Esophagus (tissue), 2 donors: ENCODE results near the gene PSMD7. TPM values are rescaled to one million over a fixed set of nuclear protein-coding genes. Genes with fewer than 3 reads are reported as not detected.

Experiments used
- H3K27ac ChIP-seq, 2 donors: one replicate each; pipeline ENCODE4 v1.5.1; 2013; ENCODE audit warnings: low read depth in 2 of 2, mild to moderate bottlenecking in 2 of 2, inconsistent platforms in 1 of 2, low read length in 1 of 2, moderate library complexity in 1 of 2
- H3K27me3 ChIP-seq, 2 donors: one replicate each; pipeline ENCODE4 v1.6.1; 2013; ENCODE audit warnings: low read length in 2 of 2, control low read depth in 1 of 2, mild to moderate bottlenecking in 1 of 2; ENCODE audit not compliant: insufficient read depth in 2 of 2, control insufficient read depth in 1 of 2
- H3K36me3 ChIP-seq, 2 donors: one replicate each; pipeline ENCODE4 v1.6.1; 2013; ENCODE audit warnings: low read length in 1 of 2; ENCODE audit not compliant: control insufficient read depth in 2 of 2, insufficient read depth in 2 of 2
- H3K4me1 ChIP-seq, 2 donors: one replicate each; pipeline ENCODE4 v1.6.1; 2013; ENCODE audit warnings: low read length in 1 of 2; ENCODE audit not compliant: control insufficient read depth in 2 of 2, insufficient read depth in 2 of 2
- H3K4me3 ChIP-seq, 2 donors: one replicate each; pipeline ENCODE4 v1.5.1; 2013; ENCODE audit warnings: low read length in 2 of 2, mild to moderate bottlenecking in 2 of 2, low read depth in 1 of 2, moderate library complexity in 1 of 2
- H3K9me3 ChIP-seq, 2 donors: one replicate each; pipeline ENCODE4 v1.6.1; 2013; ENCODE audit warnings: mild to moderate bottlenecking in 2 of 2, low read depth in 1 of 2, low read length in 1 of 2, moderate library complexity in 1 of 2; ENCODE audit not compliant: control insufficient read depth in 2 of 2, insufficient read depth in 1 of 2
- WGBS, 2 donors: extraction: QIAGEN DNeasy Blood & Tissue Kit; methylation state at CpG; one replicate each; pipeline ENCODE4 v1.1.7; 2013; 5-methylcytosine and 5-hydroxymethylcytosine counted together
- polyA plus RNA-seq, 2 donors: library from polyadenylated mRNA; stranded (reverse); fragments of 200-250 nt; gene quantifications; one replicate each; pipeline ENCODE4 v1.2.3, GENCODE V29; 2013
- donor health status: healthy with polysubstance abuse.
- donor health status: Bipolar disorder and iron deficiency.

The PSMD7 gene
- polyA plus RNA-seq, 2 donors: 29.8 to 84.2 TPM

DNA sequence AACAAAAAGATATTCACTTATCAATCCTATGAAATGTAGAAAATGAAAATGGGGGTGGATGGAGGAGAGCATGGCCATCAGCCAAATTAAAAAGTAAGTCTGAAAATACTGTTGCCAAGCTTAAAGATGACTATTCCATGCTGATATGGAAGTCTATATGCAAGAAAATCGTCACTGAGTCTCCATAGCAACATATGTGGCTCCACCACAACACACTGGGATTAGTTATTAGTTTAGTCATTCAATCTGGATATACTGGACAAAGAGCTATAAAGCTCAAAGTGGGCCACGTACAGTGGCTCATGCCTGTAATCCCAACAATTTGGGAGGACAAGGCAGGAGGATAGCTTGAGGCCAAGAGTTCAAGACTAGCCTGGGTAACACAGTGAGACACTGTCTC lies 24.7 kb upstream of the PSMD7 start:
- Histone ChIP-seq H3K27ac (no peak overlapping the region), H3K4me1 (no peaks in the 10 kb centered on the region), H3K9me3 (no peaks in the 10 kb centered on the region), H3K36me3 (no peaks in the 10 kb centered on the region), H3K27me3 (no peaks in the 10 kb centered on the region), H3K4me3 (no peak overlapping the region)
- 37 to 49% methylated on average over 2 of the region's 2 CpGs for WGBS, 2 donors

DNA sequence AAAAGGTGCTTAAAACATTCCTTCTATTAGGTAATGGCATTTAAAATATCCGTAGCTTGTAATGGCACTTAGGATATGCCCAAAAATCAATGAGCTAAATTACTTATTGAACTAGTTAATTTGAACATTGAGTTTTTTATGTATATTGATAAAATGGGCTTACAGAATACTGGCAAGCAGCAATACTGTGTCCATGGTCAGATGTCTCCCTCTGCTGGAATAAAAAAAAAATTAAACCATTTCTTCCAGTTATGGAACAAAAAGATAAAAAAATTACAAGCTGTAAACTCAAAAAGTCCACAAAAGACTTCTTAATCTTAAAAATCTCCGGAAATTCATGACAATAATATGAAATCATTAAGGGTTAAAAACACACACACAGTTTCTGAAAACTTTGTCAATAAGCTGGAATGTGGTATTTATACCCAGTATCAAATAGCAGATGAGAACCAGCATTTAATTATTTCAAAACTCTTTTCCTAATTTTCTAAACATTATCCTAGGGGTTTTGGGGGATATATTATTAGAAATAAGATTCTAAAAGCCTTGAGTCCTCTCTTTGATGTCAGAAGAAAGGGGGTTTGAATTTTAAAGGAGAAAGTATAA lies 21.5 kb upstream of the PSMD7 start:
- no peak overlapping the region for H3K27ac ChIP-seq
- no peak overlapping the region for H3K4me3 ChIP-seq
- H3K4me1 ChIP-seq: no peaks in the 10 kb centered on the region
- no peaks in the 10 kb centered on the region for H3K27me3 ChIP-seq
- no peaks in the 10 kb centered on the region for H3K36me3 ChIP-seq
- peaks cover 0 to 2% of the 10 kb centered on the region in 2 donors for H3K9me3 ChIP-seq
- WGBS, 2 donors: 35 to 36% methylated on average over 2 of the region's 2 CpGs

GRCh38 chr16:74275711-74276110 lies 20.9 kb upstream of the PSMD7 start:
- H3K9me3 ChIP-seq: peaks cover 0 to 2% of the 10 kb centered on the region in 2 donors
- no peaks in the 10 kb centered on the region for H3K4me1 ChIP-seq
- no peaks in the 10 kb centered on the region for H3K36me3 ChIP-seq
- H3K27ac ChIP-seq: no peak overlapping the region
- H3K4me3 ChIP-seq: no peak overlapping the region
- 39 to 45% methylated on average over 7 of the region's 7 CpGs for WGBS, 2 donors
- H3K27me3 ChIP-seq: no peaks in the 10 kb centered on the region

DNA sequence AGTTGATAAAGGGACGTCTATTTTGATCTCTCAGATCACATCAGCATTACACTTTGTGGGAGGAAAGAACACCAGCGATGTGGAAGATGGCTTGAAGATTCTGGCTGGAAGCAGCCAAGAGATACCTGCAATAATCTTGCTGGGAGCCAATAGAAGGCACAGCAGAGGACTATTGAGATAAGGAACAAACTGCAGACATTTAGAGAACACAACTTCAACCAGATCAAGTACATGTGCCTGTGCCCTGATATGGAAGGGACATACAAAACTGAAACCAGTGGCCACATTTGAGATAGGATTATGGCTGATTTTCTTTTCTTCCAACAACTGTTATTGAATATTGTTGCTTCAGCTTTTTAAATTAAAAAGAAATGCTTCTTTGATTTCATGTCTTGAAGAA lies 18.6 kb upstream of the PSMD7 start:
- Histone ChIP-seq H3K27ac (no peak overlapping the region), H3K27me3 (no peaks in the 10 kb centered on the region), H3K4me3 (no peak overlapping the region), H3K36me3 (no peaks in the 10 kb centered on the region), H3K4me1 (no peaks in the 10 kb centered on the region), H3K9me3 (peaks cover 0 to 2% of the 10 kb centered on the region in 2 donors)
- WGBS, 2 donors: 71 to 76% methylated on average over 2 of the region's 2 CpGs

GRCh38 chr16:74279266-74279665 lies 17.3 kb upstream of the PSMD7 start:
- Histone ChIP-seq H3K4me1 (no peaks in the 10 kb centered on the region), H3K4me3 (no peak overlapping the region), H3K27me3 (no peaks in the 10 kb centered on the region), H3K9me3 (peaks cover 0 to 2% of the 10 kb centered on the region in 2 donors), H3K27ac (no peak overlapping the region), H3K36me3 (no peaks in the 10 kb centered on the region)
- 70 to 76% methylated on average over 3 of the region's 3 CpGs for WGBS, 2 donors

DNA sequence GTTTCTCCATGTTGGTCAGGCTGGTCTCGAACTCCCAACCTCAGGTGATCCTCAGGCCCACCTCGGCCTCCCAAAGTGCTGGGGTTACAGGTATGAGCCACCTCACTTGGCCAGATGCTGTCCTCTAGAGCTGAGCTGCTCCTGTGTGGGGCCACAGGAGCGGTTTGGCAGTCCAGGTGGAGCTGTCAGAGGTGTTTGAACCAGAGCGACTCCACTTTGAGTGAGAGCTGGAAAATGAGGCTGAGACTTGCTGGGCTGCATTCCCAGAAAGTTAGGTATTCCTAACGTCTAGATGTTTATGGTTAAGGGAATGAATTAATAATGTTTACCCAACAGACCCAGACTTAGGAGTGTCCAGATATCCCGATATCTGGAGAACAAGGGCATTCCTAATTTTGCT lies 16.8 kb upstream of the PSMD7 start:
- no peaks in the 10 kb centered on the region for H3K27me3 ChIP-seq
- WGBS, 2 donors: 72 to 74% methylated on average over 6 of the region's 6 CpGs
- no peak overlapping the region for H3K27ac ChIP-seq
- H3K4me3 ChIP-seq: no peak overlapping the region
- peaks cover 0 to 2% of the 10 kb centered on the region in 2 donors for H3K9me3 ChIP-seq
- H3K36me3 ChIP-seq: no peaks in the 10 kb centered on the region
- H3K4me1 ChIP-seq: no peaks in the 10 kb centered on the region

- no peaks in the 10 kb centered on the region for H3K4me1 ChIP-seq
- no peak overlapping the region for H3K4me3 ChIP-seq
- H3K9me3 ChIP-seq: peaks cover 0 to 2% of the 10 kb centered on the region in 2 donors
- no peak overlapping the region for H3K27ac ChIP-seq
- no peaks in the 10 kb centered on the region for H3K36me3 ChIP-seq
- WGBS, 2 donors: 77 to 87% methylated on average over 5 of the region's 5 CpGs
- no peaks in the 10 kb centered on the region for H3K27me3 ChIP-seq
Measured at GRCh38 chr16:74280448-74280847, 16.2 kb upstream of the PSMD7 start.

GRCh38 chr16:74281300-74281699 lies 15.3 kb upstream of the PSMD7 start:
- Histone ChIP-seq H3K27ac (no peak overlapping the region), H3K27me3 (no peaks in the 10 kb centered on the region), H3K9me3 (peaks cover 0 to 2% of the 10 kb centered on the region in 2 donors), H3K4me1 (no peaks in the 10 kb centered on the region), H3K4me3 (no peak overlapping the region), H3K36me3 (no peaks in the 10 kb centered on the region)
- WGBS, 2 donors: 41 to 74% methylated on average over 1 of the region's 1 CpG

- Histone ChIP-seq H3K36me3 (no peaks in the 10 kb centered on the region), H3K27ac (no peak overlapping the region), H3K27me3 (no peaks in the 10 kb centered on the region), H3K9me3 (peaks cover 0 to 2% of the 10 kb centered on the region in 2 donors), H3K4me1 (peaks cover 0 to 4% of the 10 kb centered on the region in 2 donors), H3K4me3 (no peak overlapping the region)
- 87 to 92% methylated on average over 4 of the region's 4 CpGs for WGBS, 2 donors
Measured at GRCh38 chr16:74283716-74284115, 12.9 kb upstream of the PSMD7 start.

DNA sequence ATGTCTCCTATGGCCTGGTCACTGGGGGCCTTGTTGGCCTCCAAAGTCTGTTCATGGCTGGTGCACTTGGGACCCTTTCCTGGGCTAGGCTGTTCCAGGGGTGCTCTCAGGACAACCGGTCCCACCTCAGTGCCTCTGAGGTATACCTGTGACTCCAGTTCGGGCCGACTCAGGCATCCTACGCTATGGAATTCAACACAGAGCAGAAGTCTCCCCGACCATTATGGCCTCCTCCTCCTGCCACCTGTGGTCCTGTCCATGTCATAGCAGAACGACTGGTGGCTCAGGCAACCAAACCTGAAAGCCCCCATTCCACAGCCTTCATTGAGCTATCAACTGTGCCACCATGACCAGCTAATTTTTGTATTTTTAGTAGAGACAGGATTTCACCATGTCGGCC lies 8.5 kb upstream of the PSMD7 start:
- H3K9me3 ChIP-seq: no peaks in the 10 kb centered on the region
- WGBS, 2 donors: 94 to 95% methylated on average over 7 of the region's 7 CpGs
- H3K27ac ChIP-seq: no peak overlapping the region
- H3K27me3 ChIP-seq: no peaks in the 10 kb centered on the region
- no peaks in the 10 kb centered on the region for H3K36me3 ChIP-seq
- H3K4me3 ChIP-seq: no peak overlapping the region
- peaks cover 0 to 4% of the 10 kb centered on the region in 2 donors for H3K4me1 ChIP-seq
